ENCODE data around the gene TUT1.
"Not testable (repeated sequence)": the region's sequence is repeated elsewhere in the genome, so short reads cannot be mapped to it uniquely, and the experiment has no call there.

Gene TUT1, protein sequence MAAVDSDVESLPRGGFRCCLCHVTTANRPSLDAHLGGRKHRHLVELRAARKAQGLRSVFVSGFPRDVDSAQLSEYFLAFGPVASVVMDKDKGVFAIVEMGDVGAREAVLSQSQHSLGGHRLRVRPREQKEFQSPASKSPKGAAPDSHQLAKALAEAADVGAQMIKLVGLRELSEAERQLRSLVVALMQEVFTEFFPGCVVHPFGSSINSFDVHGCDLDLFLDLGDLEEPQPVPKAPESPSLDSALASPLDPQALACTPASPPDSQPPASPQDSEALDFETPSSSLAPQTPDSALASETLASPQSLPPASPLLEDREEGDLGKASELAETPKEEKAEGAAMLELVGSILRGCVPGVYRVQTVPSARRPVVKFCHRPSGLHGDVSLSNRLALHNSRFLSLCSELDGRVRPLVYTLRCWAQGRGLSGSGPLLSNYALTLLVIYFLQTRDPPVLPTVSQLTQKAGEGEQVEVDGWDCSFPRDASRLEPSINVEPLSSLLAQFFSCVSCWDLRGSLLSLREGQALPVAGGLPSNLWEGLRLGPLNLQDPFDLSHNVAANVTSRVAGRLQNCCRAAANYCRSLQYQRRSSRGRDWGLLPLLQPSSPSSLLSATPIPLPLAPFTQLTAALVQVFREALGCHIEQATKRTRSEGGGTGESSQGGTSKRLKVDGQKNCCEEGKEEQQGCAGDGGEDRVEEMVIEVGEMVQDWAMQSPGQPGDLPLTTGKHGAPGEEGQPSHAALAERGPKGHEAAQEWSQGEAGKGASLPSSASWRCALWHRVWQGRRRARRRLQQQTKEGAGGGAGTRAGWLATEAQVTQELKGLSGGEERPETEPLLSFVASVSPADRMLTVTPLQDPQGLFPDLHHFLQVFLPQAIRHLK

DNA sequence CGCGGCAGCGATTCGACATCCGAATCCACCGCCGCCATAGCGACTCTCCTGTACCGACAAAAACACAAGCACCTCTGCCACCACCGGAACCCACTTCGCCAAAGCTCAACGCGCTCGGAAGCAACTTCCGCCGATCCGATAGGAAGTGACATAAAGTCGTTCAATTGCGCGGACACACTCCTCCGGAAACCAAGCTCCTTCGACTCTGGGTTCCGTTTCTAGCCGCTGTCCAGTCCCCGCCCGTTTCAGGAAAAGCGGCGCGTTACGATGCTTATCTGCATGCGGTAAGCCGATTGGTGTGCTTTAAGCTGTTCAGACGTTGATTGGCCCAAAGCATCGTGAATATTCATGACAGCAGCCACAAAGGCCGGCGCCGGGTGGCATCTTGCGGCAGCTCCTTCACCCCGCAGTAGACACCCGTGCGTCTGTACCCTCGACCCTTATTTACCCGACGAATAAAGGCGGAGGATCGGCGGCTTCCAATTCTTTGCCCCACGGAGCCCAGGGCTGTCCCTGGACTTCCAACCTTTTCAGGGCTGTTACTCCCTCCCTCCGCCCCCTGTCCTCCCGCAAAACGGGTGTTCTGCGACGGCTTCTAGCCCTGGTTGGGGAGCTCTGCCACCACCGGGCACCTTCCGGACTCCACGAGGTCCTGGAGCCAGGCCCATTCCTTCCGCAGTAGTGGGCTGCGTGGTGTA, at the start of gene TUT1:
TSS of gene TUT1 (minus strand) at position 76 of the 698 bp plus-strand sequence. CDS start at position 38, 38 bp downstream.
- peak; percentile 80 to 100 for DNase-seq

DNA sequence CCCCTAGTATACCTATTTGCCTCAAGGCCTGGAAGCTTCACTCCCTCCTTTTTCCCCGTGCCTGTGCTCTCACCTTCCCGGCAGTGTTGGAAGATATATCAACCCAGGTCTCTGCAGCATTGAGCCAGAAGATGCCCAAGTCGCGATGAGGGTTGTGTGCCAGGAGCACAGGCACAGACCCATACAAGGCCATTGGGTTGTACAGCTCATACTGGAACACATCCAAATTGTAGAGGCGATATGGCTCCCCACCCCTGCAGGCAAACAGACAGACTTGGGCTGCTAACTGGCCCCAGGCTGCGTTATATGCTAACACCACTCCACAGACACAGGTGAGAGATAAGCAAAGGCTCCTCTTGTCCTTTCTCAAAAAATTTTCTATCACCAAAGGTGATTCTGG, 41.2 kb upstream of the TUT1 start:
- no peak for DNase-seq

DNA sequence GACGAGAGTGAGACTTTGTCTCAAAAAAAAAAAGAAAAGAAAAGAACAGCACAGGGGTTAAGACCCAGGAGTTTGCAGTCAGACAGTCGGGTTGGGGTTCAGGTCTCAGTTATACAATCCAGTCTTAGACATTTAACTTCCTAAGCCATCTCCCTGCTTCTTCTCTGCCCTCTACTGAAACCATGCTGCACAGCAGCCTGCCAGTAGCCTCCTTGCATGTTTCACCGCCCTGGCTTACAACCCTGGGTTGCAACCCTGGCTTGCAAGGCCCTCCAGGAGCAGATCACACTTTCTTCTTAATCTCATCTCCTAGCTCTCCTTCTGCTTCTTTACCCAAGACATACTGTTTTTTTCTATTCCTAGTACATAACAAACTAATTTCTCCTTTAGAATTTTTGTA, 36.4 kb upstream of the TUT1 start:
- no peak for DNase-seq

DNA sequence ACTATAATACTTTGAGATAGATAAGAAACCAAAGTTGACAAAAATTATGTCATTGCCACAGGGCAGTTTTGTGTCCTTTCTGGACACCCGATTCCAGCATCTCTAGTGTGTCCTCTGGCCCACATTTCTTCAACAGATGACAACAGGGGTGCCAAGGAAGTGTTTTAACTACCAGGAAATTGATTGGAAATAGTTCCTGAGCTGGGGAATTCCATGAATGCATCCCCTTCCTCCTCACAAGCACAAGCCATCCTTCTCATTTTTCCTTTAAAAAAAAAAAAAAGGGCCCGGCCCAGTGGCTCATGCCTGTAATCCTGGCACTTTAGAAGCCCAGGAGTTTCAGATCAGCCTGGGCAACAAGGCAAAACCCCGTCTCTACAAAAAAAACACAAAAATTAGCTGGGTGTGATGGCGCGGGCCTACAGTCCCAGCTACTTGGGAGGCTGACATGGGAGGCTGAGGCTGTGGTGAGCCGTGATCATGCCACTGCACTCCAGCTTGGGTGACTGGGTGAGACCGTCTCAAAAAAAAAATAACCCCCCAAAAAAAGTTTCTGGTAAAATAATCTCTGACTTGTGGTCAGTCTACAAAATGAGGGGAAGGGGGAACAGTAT, 31.3 kb upstream of the TUT1 start:
- no peak for DNase-seq

GRCh38 chr11:62621567-62622470, 30.5 kb upstream of the TUT1 start, which contains the start of gene B3GAT3:
B3GAT3 (minus strand) TSS chr11:62621986; CDS start chr11:62621947, 39 bp downstream.
- peak; percentile 86 to 92 for DNase-seq

- no peak for DNase-seq
These were observed 29.8 kb upstream of the TUT1 start for GRCh38 chr11:62621027-62621566.

- DNase-seq = not testable (repeated sequence)
These were observed 25.6 kb upstream of the TUT1 start for GRCh38 chr11:62616957-62617356.

- DNase-seq = no peak
These were observed 24.2 kb upstream of the TUT1 start for GRCh38 chr11:62615521-62615920.

DNA sequence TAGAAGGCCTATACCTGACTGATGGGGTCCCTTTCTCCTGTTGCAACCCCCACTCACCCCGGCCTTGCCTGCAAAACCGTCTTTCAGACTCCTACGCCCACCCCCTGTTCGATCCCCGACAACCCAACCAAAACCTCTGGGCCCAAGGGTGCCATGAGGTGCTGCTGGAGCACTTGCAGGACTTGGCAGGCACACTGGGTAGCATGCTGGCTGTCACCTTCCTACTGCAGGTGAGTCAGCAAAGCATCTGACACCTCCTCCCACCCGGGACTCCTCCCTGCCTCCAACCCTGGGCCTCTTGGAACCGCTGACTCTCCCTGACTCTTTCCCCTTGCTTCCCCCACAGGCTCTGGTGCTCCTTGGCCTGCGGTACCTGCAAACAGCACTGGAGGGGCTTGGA, 23.0 kb upstream of the TUT1 start:
- DNase-seq = no peak

DNA sequence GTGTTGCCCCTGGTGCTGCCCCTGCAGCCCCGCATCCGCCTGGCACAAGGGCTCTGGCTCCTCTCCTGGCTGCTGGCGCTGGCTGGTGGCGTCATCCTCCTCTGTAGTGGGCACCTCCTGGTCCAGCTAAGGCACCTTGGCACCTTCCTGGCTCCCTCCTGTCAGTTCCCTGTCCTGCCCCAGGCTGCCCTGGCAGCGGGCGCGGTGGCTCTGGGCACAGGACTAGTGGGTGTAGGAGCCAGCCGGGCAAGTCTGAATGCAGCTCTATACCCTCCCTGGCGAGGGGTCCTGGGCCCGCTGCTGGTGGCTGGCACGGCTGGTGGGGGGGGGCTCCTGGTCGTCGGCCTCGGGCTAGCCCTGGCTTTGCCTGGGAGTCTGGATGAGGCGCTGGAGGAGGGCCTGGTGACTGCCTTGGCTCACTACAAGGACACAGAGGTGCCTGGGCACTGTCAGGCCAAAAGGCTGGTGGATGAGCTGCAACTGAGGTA, 22.0 kb upstream of the TUT1 start:
- DNase-seq = no peak

DNA sequence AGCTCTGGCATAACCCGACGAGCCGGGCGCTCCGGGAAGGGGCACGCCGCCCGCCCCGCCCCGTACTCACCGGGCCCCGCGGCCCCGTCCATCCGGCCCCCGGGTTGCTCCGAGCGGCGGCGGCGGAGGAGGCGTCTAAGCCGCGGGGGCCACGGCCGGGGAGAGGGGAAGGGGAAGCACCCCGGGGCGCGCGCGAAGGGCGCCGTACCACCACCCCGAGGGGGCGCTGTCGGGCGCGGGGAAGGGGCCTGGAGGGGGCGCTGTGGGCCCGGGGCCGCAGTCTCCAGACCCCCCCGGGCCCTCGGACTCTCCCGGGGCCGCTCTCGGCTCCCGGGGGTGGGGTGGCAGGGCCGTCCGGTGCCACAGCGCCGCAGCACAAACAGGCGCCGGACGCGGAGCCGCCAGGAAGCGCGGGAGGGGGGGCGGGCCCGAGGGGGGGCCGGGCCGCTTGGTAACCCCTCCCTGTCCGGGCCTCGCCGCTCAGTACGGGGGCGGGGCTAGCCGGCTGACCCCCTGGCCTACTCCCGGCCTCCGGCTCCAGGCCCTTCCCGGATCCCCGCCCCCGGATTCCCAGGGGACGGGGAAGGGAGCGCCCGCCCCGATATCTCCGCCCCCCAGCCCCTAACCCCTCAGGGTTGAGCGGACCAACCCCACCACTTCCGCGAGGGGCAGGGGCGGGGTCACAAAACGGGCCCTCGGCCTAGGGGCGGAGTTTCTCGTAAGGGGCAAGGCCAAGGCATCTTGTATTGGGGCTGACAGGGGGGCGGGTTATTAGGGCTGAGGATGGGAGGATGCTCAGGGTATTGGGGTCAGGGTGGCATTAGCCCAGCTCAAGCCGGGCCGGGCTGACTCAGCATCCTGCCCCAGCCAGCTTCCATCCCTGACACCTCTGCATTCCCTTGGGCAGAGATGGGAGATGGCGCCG, 21.3 kb upstream of the TUT1 start, which contains the start of the genes EML3 and ROM1:
TSS of gene EML3 (minus strand) at position 410 of the 925 bp plus-strand sequence. CDS start at position 92, 318 bp downstream.
TSS of gene ROM1 (plus strand) at position 892 of the 925 bp plus-strand sequence. CDS start at position 917, 25 bp downstream.
- DNase-seq = peak; percentile 73 to 97

DNA sequence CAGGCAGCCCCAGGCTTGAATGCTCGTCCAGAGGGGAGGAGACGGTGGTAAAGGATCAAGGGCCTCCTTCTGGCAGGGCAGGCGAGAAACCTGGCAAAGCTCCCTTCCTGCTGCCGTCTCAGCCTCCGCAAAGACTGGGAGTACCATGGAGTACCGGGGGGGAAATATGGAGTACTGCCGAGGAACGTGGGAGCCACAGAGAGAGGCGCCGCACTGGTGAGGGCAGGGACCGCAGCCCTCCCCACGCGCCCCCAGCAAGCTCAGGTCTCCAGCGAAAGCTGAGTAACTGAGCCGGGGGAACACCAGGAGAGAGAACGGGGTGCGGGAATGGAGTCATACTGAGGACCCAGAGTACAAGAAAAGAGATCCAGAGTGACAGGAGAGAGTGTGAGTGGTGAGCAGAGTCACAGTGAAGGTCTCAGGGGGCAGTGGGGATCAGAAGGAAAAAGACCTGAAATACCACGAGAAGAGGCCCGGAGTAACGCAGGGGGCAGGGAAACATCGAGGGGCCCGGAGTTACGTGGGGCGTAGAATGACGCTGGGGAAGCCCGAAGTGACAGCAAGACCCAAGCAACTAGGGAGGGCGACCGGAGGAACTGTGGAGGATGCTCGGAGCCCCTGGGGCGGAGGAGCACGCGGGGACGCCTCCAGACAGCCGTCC, 20.5 kb upstream of the TUT1 start:
- DNase-seq = peak in 1 of 2 donors; percentile 30

- no peak for DNase-seq
These were observed 19.7 kb upstream of the TUT1 start for GRCh38 chr11:62610814-62611704.

GRCh38 chr11:62610403-62610802, 19.1 kb upstream of the TUT1 start:
- no peak for DNase-seq

DNA sequence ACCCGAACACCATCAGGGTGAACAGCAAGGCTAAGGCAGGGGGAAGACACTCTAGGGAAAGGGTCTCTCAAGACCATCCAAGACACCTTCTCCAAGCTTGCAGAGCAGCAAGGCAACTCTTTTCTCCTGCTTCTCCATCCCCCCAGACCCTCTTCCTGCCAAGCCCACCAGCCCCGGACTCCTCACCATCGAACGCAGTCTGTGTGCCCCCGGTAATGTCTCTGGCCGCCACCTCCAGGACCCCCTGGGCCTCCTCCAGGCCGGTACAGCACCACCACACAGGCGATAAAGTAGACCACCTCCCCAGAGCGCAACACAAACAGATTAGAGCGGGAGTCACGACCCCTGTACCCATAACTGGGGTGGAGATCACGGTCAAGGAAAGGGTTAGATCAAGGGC, 17.5 kb upstream of the TUT1 start:
- DNase-seq = no peak

GRCh38 chr11:62607714-62608113, 16.4 kb upstream of the TUT1 start:
- DNase-seq = peak in 1 of 2 donors; percentile 36

DNA sequence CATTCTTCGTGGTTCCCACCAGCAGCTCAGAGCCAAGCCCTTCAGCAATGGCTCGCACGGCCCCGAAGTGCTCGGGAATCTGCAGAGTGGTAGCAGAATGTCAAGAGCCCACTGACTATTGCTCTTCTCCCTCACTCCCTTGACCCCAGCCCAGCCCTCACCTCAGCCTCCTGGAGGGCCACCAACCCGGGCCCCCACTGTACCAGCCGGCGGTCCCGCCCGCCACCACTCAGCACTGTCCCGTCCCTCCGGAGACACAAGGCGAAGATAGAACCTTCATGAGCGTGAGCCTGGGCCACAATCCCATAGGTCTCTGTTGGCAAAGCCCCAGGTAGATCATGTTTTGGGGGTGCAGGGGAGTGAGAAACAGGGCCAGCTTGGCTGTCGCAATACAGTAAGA, 14.6 kb upstream of the TUT1 start:
- no peak for DNase-seq

- DNase-seq = no peak
These were observed 14.1 kb upstream of the TUT1 start for GRCh38 chr11:62605467-62605866.

Measured in bone marrow (tissue), 2 donors.